Upper lobe of left lung (tissue), 4 donors: ENCODE measurements around the gene NPPB.

Experiments used
- CTCF ChIP-seq, 6 experiments: fragments of 450-650 bp in 4 of 6; fragments of 200-600 bp in 2 of 6; sonication (generic) in 2 of 6; IDR thresholded peaks; one replicate each; pipeline ENCODE4 v1.5.1; 2016 to 2019; ENCODE audit warnings: antibody characterized with exemption in 6 of 6
- EP300 ChIP-seq, 4 donors: sonication (generic); formaldehyde crosslinking; IDR thresholded peaks; one replicate each; pipeline ENCODE4 v1.5.1; 2017; ENCODE audit warnings: antibody characterized with exemption in 4 of 4, control low read depth in 2 of 4
- POLR2A ChIP-seq, 4 donors: fragments of 450-650 bp; IDR thresholded peaks; one replicate each; pipeline ENCODE4 v1.5.1; 2016 to 2017; ENCODE audit warnings: antibody characterized with exemption in 4 of 4, mild to moderate bottlenecking in 2 of 4

GRCh38 chr1:11907275-11908094, 48.7 kb upstream of the NPPB start:
- TF ChIP-seq POLR2A (IDR thresholded peaks at IDR 0.05) (no peak), EP300 (IDR thresholded peaks at IDR 0.05) (no peak), CTCF (IDR thresholded peaks at IDR 0.05) (peak; percentile 80 to 93 (median 88))
